Transverse colon (tissue), 4 donors: ENCODE results near the gene NR4A3. TPM values are rescaled to one million over a fixed set of nuclear protein-coding genes. Genes with fewer than 3 reads are reported as not detected.

Experiments
- DNase-seq: peaks from one replicate; pipeline ENCODE4 v3.0.0-alpha.2; 2019
- H3K27ac ChIP-seq, 4 donors: fragments of 200-600 bp; sonication (generic); 2 replicates each; pipeline ENCODE4 v1.5.1; 2016 to 2018; ENCODE audit warnings: inconsistent platforms in 4 of 4
- H3K27me3 ChIP-seq: fragments of 200-600 bp; sonication (generic); 2 replicates; pipeline ENCODE4 v1.5.1; 2017; ENCODE audit warnings: inconsistent platforms
- H3K36me3 ChIP-seq, 4 donors: fragments of 200-600 bp; sonication (generic); 2 replicates each; pipeline ENCODE4 v1.5.1; 2017 to 2019; ENCODE audit warnings: inconsistent platforms in 4 of 4
- H3K4me1 ChIP-seq, 4 donors: fragments of 200-600 bp; sonication (generic); 2 replicates each; pipeline ENCODE4 v1.5.1; 2017 to 2020; ENCODE audit warnings: inconsistent platforms in 4 of 4
- H3K4me3 ChIP-seq, 4 donors: fragments of 200-600 bp; sonication (generic); 1 replicate in 1 of 4; 2 replicates in 3 of 4; pipeline versions ENCODE4 v1.5.1 to v1.6.1; 2017 to 2019; ENCODE audit warnings: inconsistent platforms in 4 of 4
- H3K9me3 ChIP-seq, 2 donors: fragments of 200-600 bp; sonication (generic); 2 replicates each; pipeline ENCODE4 v1.5.1; 2017 to 2019; ENCODE audit warnings: inconsistent platforms in 2 of 2
- CTCF ChIP-seq, 5 experiments: fragments of 200-600 bp in 3 of 5; fragments of 450-650 bp in 2 of 5; sonication (generic) in 3 of 5; IDR thresholded peaks; 1 replicate in 2 of 5; 2 replicates in 3 of 5; pipeline ENCODE4 v1.5.1; 2016 to 2017; ENCODE audit warnings: antibody characterized with exemption in 5 of 5, inconsistent platforms in 3 of 5, mild to moderate bottlenecking in 2 of 5, moderate library complexity in 1 of 5
- EP300 ChIP-seq: sonication (generic); formaldehyde crosslinking; IDR thresholded peaks from one replicate; pipeline ENCODE4 v1.6.1; 2017; ENCODE audit warnings: antibody characterized with exemption, low read depth
- POLR2A ChIP-seq: fragments of 450-650 bp; IDR thresholded peaks from one replicate; pipeline ENCODE4 v1.6.1; 2016; ENCODE audit warnings: antibody characterized with exemption, mild to moderate bottlenecking, moderate library complexity
- POLR2AphosphoS5 ChIP-seq, 3 donors: sonication (generic); formaldehyde crosslinking; IDR thresholded peaks; one replicate each; pipeline ENCODE4 v1.6.1; 2016; ENCODE audit warnings: antibody characterized with exemption in 3 of 3
- WGBS, 2 donors: methylation state at CpG; one replicate each; pipeline ENCODE4 v1.1.5; 2018; ENCODE audit warnings: low coverage in 1 of 2; 5-methylcytosine and 5-hydroxymethylcytosine counted together
- in situ Hi-C, 4 donors: fragments of 200-750 bp; cut with MboI; loops; one replicate each; pipeline versions ENCODE4 v1.15.0 to v1.15.1; 2017; ENCODE audit warnings: low sequenced_read_pairs in 3 of 4, low pct_ligation_motif_present in 1 of 4, low pct_unique_long_range_greater_than_20kb in 1 of 4
- intact Hi-C: fragments of 100-400 bp; cut with DNase I; formaldehyde crosslinking; loops from one replicate; pipeline ENCODE4 v1.15.1; 2023; ENCODE audit warnings: low total_unique reads
- total RNA-seq, 4 donors: library from RNA; depleted of rRNA; stranded (reverse); fragments of >200 nt; gene quantifications; one replicate each; pipeline ENCODE4 v1.1.0, GENCODE V29; 2016

The NR4A3 gene
- total RNA-seq, 4 donors from 2014 or later, result 0.48 to 3.4 (median 1.3) TPM

DNA sequence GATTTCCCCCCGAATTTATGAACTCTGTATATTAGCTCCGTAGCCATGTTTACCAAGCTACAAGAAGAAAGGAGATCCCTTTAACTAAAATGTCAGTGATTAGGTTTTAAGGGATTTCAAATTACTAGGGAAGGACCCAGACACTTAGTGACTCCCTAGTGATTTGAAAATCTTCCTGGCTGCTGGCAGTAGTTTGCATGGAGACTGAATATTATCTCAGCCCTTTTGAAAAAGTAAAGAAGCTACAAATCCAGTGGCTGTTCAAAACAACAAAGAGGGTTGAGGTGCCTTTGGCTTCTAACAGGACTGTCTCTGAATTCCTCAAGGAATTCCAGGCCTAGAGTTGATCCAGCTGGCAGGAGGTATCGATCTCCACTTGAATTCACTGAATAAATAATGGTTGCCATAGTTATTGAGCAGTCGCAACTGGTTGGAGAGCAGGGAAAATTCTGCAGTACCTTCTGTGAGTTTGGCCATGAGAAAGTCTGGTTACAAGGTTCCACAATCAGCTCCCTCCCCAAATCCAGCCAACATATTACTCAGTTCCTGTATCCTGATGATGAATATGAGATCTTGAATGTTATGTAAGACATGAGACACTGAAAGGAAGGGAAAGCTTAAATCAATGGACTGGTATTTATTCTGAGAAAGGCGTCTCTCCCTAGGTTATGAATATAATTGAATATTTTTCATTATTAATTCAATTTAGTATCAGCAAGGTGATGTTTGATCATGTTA is 37.7 kb downstream of the NR4A3 start:
- in situ Hi-C loops, result no loop called here

GRCh38 chr9:99860266-99860665 is 38.6 kb downstream of the NR4A3 start:
- intact Hi-C loops, result no loop called here
- Histone ChIP-seq H3K4me3 (no peak overlapping the region), H3K4me1 (no peaks in the 10 kb centered on the region), H3K36me3 (no peaks in the 10 kb centered on the region), H3K9me3 (no peaks in the 10 kb centered on the region), H3K27ac (no peak overlapping the region), H3K27me3 (no peaks in the 10 kb centered on the region)
- no peak for DNase-seq
- WGBS, 2 donors, result 66 to 73% methylated on average over 1 of the region's 1 CpG
- TF ChIP-seq EP300, result no peak
- in situ Hi-C loops, result no loop called here

More for the DNA sequence above, 37.7 kb downstream of the NR4A3 start:
- intact Hi-C loops, result no loop called here
- no peak for TF ChIP-seq POLR2AphosphoS5 (IDR thresholded peaks at IDR 0.05)
- TF ChIP-seq EP300, result no peak
- no peak for TF ChIP-seq POLR2A
- no peak for TF ChIP-seq CTCF (IDR thresholded peaks at IDR 0.05)
- H3K36me3 ChIP-seq, result no peaks in the 10 kb centered on the region
- no peak overlapping the region for H3K27ac ChIP-seq
- no peak overlapping the region for H3K4me3 ChIP-seq
- H3K27me3 ChIP-seq, result no peaks in the 10 kb centered on the region
- H3K4me1 ChIP-seq, result no peaks in the 10 kb centered on the region
- no peak for DNase-seq
- H3K9me3 ChIP-seq, result no peaks in the 10 kb centered on the region
- WGBS, 2 donors, result 79 to 84% methylated on average over 3 to 5 of the region's 5 CpGs

GRCh38 chr9:99863955-99864354 is 42.3 kb downstream of the NR4A3 start:
- intact Hi-C loops, result no loop called here
- Histone ChIP-seq H3K36me3 (no peaks in the 10 kb centered on the region), H3K4me1 (no peaks in the 10 kb centered on the region), H3K27me3 (no peaks in the 10 kb centered on the region), H3K27ac (no peak overlapping the region), H3K4me3 (no peak overlapping the region), H3K9me3 (no peaks in the 10 kb centered on the region)
- 82 to 92% methylated on average over 2 of the region's 2 CpGs for WGBS, 2 donors
- no peak for TF ChIP-seq POLR2A
- in situ Hi-C loops, result no loop called here
- no peak for DNase-seq

DNA sequence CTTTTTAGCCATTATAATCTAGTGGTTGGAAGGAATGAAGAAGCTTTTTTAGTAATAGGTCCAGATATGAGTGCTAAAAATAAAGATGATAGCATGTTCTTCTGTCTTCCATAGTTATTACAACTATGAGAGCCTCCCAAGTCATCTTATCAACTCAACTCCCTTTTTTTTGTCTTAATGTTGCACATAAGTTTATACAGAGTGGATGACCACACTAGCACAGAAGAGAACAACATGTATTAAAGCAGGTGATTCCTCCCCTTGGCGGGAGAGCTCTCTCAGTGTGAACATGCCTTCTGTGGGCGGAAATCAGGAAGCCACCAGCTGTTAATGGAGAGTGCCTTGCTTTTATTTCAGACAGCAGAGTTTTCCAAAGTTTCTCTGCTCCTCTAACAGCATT is 44.7 kb downstream of the NR4A3 start:
- 82% methylated on average over 2 of the region's 2 CpGs for WGBS, 2 donors
- Histone ChIP-seq H3K27me3 (no peaks in the 10 kb centered on the region), H3K36me3 (no peaks in the 10 kb centered on the region), H3K4me3 (no peak overlapping the region), H3K4me1 (no peaks in the 10 kb centered on the region), H3K9me3 (no peaks in the 10 kb centered on the region), H3K27ac (no peak overlapping the region)
- TF ChIP-seq POLR2A (no peak), EP300 (no peak), CTCF (IDR thresholded peaks at IDR 0.05) (no peak), POLR2AphosphoS5 (IDR thresholded peaks at IDR 0.05) (no peak)
- DNase-seq, result no peak
- in situ Hi-C loops (no loop called here), intact Hi-C loops (no loop called here)

DNA sequence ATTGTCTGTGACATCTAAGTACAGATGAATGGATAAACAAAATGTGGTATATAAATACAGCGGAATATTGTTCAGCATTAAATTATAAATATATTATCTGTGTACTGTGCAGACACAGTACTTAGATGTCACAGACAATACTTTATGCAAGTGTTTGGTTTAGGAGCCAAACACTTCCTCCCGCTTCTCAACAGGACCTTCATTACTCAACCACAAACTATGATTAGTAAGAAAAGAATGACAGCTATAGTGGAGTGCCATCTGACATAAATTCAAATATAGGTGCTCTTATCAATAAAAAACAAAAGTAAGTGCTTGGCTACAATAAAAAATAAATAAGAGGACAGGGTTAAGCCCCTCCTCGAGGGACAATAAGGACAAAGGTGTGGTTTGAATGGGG is 45.9 kb downstream of the NR4A3 start:
- DNase-seq, result no peak
- TF ChIP-seq POLR2AphosphoS5 (IDR thresholded peaks at IDR 0.05) (no peak), EP300 (no peak), POLR2A (no peak), CTCF (IDR thresholded peaks at IDR 0.05) (no peak)
- 41 to 47% methylated on average over 3 of the region's 3 CpGs for WGBS, 2 donors
- in situ Hi-C loops (no loop called here), intact Hi-C loops (no loop called here)
- H3K4me1 ChIP-seq, result no peaks in the 10 kb centered on the region
- H3K36me3 ChIP-seq, result no peaks in the 10 kb centered on the region
- no peak overlapping the region for H3K27ac ChIP-seq
- H3K27me3 ChIP-seq, result no peaks in the 10 kb centered on the region
- no peak overlapping the region for H3K4me3 ChIP-seq
- no peaks in the 10 kb centered on the region for H3K9me3 ChIP-seq
